ENCODE measurements around the gene HNRNPR.

DNA sequence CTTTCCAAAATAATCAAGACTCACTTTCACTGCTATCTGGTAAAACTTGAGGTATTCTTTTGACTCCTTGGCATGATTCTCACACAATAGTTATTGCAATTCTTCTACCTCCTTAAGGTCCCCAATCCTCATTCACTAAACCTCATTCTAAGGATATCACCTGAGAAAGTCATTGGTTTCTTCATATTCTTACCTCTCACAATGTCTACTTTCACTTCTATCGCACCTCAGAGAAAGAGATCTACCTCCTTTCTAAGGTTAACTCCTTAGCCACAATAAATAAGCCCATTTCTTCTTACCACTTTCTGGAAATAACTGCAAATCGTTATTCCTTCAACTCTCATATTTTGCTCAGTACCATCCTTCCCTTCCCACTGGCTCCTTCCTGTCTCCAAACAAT lies 18.7 kb downstream of the HNRNPR start:
- TF ChIP-seq ZNF670 (tag by site-specific recombination; IDR thresholded peaks at IDR 0.05; ENCODE audit: low read depth) = no peak
- TF ChIP-seq, protein P1, sequence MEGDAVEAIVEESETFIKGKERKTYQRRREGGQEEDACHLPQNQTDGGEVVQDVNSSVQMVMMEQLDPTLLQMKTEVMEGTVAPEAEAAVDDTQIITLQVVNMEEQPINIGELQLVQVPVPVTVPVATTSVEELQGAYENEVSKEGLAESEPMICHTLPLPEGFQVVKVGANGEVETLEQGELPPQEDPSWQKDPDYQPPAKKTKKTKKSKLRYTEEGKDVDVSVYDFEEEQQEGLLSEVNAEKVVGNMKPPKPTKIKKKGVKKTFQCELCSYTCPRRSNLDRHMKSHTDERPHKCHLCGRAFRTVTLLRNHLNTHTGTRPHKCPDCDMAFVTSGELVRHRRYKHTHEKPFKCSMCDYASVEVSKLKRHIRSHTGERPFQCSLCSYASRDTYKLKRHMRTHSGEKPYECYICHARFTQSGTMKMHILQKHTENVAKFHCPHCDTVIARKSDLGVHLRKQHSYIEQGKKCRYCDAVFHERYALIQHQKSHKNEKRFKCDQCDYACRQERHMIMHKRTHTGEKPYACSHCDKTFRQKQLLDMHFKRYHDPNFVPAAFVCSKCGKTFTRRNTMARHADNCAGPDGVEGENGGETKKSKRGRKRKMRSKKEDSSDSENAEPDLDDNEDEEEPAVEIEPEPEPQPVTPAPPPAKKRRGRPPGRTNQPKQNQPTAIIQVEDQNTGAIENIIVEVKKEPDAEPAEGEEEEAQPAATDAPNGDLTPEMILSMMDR (tag by site-specific recombination; IDR thresholded peaks at IDR 0.05) = no peak
- TF ChIP-seq ZNF362 (tag by site-specific recombination; IDR thresholded peaks at IDR 0.05) = no peak
- TF ChIP-seq, protein P2, sequence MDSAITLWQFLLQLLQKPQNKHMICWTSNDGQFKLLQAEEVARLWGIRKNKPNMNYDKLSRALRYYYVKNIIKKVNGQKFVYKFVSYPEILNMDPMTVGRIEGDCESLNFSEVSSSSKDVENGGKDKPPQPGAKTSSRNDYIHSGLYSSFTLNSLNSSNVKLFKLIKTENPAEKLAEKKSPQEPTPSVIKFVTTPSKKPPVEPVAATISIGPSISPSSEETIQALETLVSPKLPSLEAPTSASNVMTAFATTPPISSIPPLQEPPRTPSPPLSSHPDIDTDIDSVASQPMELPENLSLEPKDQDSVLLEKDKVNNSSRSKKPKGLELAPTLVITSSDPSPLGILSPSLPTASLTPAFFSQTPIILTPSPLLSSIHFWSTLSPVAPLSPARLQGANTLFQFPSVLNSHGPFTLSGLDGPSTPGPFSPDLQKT (IDR thresholded peaks at IDR 0.05; ENCODE audit: borderline replicate concordance, low read depth, low read length) = no peak
- TF ChIP-seq PBX3 (CRISPR knock-in tag; IDR thresholded peaks at IDR 0.05) = no peak
- TF ChIP-seq ZNF501 (tag by site-specific recombination; IDR thresholded peaks at IDR 0.05) = no peak
- no peak for TF ChIP-seq ZNF324 (tag by site-specific recombination; IDR thresholded peaks at IDR 0.05)
- TF ChIP-seq REST (tag by site-specific recombination; IDR thresholded peaks at IDR 0.05) = no peak
